DLD1 (cell line): ENCODE measurements around the gene MX2.
"Not testable (repeated sequence)": the region's sequence is repeated elsewhere in the genome, so short reads cannot be mapped to it uniquely, and the experiment has no call there.

Experiments used
- in situ Hi-C: cut with HindIII; loops from 2 replicates; pipeline ENCODE4 v1.10.0; 2017; ENCODE audit warnings: low sequenced_read_pairs

Gene MX2

GRCh38 chr21:41410767-41411448, 49.1 kb downstream of the MX2 start:
- in situ Hi-C loops, result no loop called here

GRCh38 chr21:41411449-41412089, 49.7 kb downstream of the MX2 start:
- in situ Hi-C loops, result no loop called here

- in situ Hi-C loops, result not testable (repeated sequence)
Observed at GRCh38 chr21:41417505-41417904, 55.7 kb downstream of the MX2 start.

- in situ Hi-C loops, result no loop called here
Observed at GRCh38 chr21:41418393-41418792, 56.6 kb downstream of the MX2 start.

GRCh38 chr21:41418956-41419680, 57.3 kb downstream of the MX2 start:
- in situ Hi-C loops, result no loop called here

GRCh38 chr21:41419921-41420862, 58.4 kb downstream of the MX2 start:
- in situ Hi-C loops, result no loop called here

- in situ Hi-C loops, result not testable (repeated sequence)
Observed at GRCh38 chr21:41420998-41421397, 59.2 kb downstream of the MX2 start.

- in situ Hi-C loops, result no loop called here
Observed at GRCh38 chr21:41422546-41423304, 60.9 kb downstream of the MX2 start.

GRCh38 chr21:41423305-41423636, 61.4 kb downstream of the MX2 start:
- in situ Hi-C loops, result not testable (repeated sequence)

GRCh38 chr21:41425588-41425953, 63.7 kb downstream of the MX2 start:
- in situ Hi-C loops, result no loop called here

GRCh38 chr21:41425954-41426675, 64.3 kb downstream of the MX2 start, which contains the start of gene MX1:
MX1 (plus strand) TSS chr21:41426239; CDS start chr21:41432071, 5,832 bp downstream.
- in situ Hi-C loops, result no loop called here

- in situ Hi-C loops, result no loop called here
Observed at GRCh38 chr21:41426676-41427404, 65.0 kb downstream of the MX2 start.

GRCh38 chr21:41427556-41427955, 65.7 kb downstream of the MX2 start:
- in situ Hi-C loops, result no loop called here

GRCh38 chr21:41428311-41428710, 66.5 kb downstream of the MX2 start:
- in situ Hi-C loops, result no loop called here

- in situ Hi-C loops, result no loop called here
Observed at GRCh38 chr21:41428847-41429246, 67.0 kb downstream of the MX2 start.

GRCh38 chr21:41429305-41429704, 67.5 kb downstream of the MX2 start:
- in situ Hi-C loops, result no loop called here

- in situ Hi-C loops, result no loop called here
Observed at GRCh38 chr21:41429925-41430491, 68.2 kb downstream of the MX2 start.

- in situ Hi-C loops, result no loop called here
Observed at GRCh38 chr21:41431788-41432548, 70.1 kb downstream of the MX2 start.
